CD8-positive, alpha-beta memory T cell (primary cell): ENCODE results near the gene KCNAB2. TPM values are rescaled to one million over a fixed set of nuclear protein-coding genes. Genes with fewer than 3 reads are reported as not detected.

ENCODE experiments used
- CTCF ChIA-PET: fragments of 350-600 bp; sonication (Branson Sonifier 250); formaldehyde crosslinking; loops from one replicate; lab custom pipeline; 2021; ENCODE audit warnings: antibody characterized with exemption; lab: Charles Lee
- POLR2A ChIA-PET: fragments of 350-600 bp; sonication (Branson Sonifier 250); formaldehyde crosslinking; loops from one replicate; lab custom pipeline; 2021; ENCODE audit warnings: antibody characterized with exemption; lab: Charles Lee
- DNase-seq, 5 donors: peaks; one replicate each; pipeline versions ENCODE4 v3.0.0 to v3.0.0-alpha.2; 2020 to 2022; ENCODE audit warnings: mixed read lengths in 1 of 5
- H3K27ac ChIP-seq: one replicate; pipeline ENCODE4 v1.7.0; 2013; ENCODE audit warnings: low read depth, mild to moderate bottlenecking, low read length, moderate library complexity
- H3K27me3 ChIP-seq: 2 replicates; pipeline ENCODE4 v1.7.0; 2013; ENCODE audit warnings: low read length, mild to moderate bottlenecking; ENCODE audit not compliant: insufficient read depth, poor library complexity, severe bottlenecking
- H3K36me3 ChIP-seq: 2 replicates; pipeline ENCODE4 v1.7.0; 2013; ENCODE audit warnings: mild to moderate bottlenecking, low read length, moderate library complexity; ENCODE audit not compliant: insufficient read depth
- H3K4me1 ChIP-seq: 2 replicates; pipeline ENCODE4 v1.7.0; 2013; ENCODE audit warnings: mild to moderate bottlenecking, low read length, moderate library complexity; ENCODE audit not compliant: insufficient read depth
- H3K4me3 ChIP-seq: 2 replicates; pipeline ENCODE4 v1.7.0; 2013; ENCODE audit warnings: mild to moderate bottlenecking, low read length
- H3K9me3 ChIP-seq: 2 replicates; pipeline ENCODE4 v1.7.0; 2013; ENCODE audit warnings: mild to moderate bottlenecking, low read length
- H3K27ac Mint-ChIP-seq, 8 donors: one replicate each; pipeline ENCODE4 v1.8.0; 2020 to 2021; ENCODE audit warnings: mixed read lengths in 8 of 8, mild to moderate bottlenecking in 6 of 8, inconsistent platforms in 3 of 8, moderate library complexity in 3 of 8
- H3K27me3 Mint-ChIP-seq, 2 donors: one replicate each; pipeline ENCODE4 v1.8.0; 2020 to 2021; ENCODE audit warnings: mixed read lengths in 2 of 2, mild to moderate bottlenecking in 1 of 2, moderate library complexity in 1 of 2
- H3K36me3 Mint-ChIP-seq, 3 donors: one replicate each; pipeline ENCODE4 v1.8.0; 2020 to 2021; ENCODE audit warnings: mixed read lengths in 3 of 3, inconsistent platforms in 1 of 3, mild to moderate bottlenecking in 1 of 3
- H3K4me1 Mint-ChIP-seq, 3 donors: one replicate each; pipeline ENCODE4 v1.8.0; 2020 to 2021; ENCODE audit warnings: mixed read lengths in 3 of 3, inconsistent platforms in 1 of 3, mild to moderate bottlenecking in 1 of 3
- H3K4me3 Mint-ChIP-seq, 7 donors: one replicate each; pipeline ENCODE4 v1.8.0; 2020 to 2021; ENCODE audit warnings: mixed read lengths in 7 of 7, mild to moderate bottlenecking in 6 of 7, moderate library complexity in 4 of 7, inconsistent platforms in 2 of 7
- H3K9me3 Mint-ChIP-seq, 5 donors: one replicate each; pipeline ENCODE4 v1.8.0; 2020 to 2022; ENCODE audit warnings: mixed read lengths in 5 of 5, mild to moderate bottlenecking in 3 of 5, moderate library complexity in 2 of 5, inconsistent platforms in 1 of 5
- polyA plus RNA-seq: library from polyadenylated mRNA; unstranded; fragments of 300-500 nt; fragmentation: Illumina TruSeq; gene quantifications from one replicate; pipeline ENCODE4 v1.2.3, GENCODE V29; 2021
- total RNA-seq, 2 experiments: library from RNA; stranded (reverse); gene quantifications; one replicate each; pipeline ENCODE4 v1.2.3, GENCODE V29; 2021

Gene KCNAB2
- total and polyA plus RNA-seq, 3 experiments from 2014 or later, result 52.6 to 171 (median 171) TPM

DNA sequence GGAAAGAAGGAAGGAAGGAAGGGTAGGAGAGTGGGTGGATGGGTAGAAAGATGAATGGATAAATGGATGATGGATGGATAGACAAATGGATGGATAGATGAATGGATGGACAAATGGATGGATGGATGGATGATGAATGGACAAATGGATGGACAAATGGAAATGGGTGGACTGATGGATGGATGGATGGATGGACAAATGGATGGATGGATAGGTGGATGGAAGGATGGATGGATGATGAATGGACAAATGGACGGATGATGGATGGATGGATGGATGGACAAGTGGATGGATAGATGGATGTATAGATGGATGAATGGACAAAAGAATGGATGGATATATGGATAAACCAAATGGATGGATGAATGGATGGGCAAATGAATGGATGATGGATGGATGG lies 103.9 kb downstream of the KCNAB2 start:
- peaks cover 8 to 12% of the 10 kb centered on the region in 2 donors for H3K27me3 Mint-ChIP-seq
- no peaks in the 10 kb centered on the region for H3K36me3 ChIP-seq
- peaks cover 3% of the 10 kb centered on the region for H3K4me1 ChIP-seq
- H3K27ac ChIP-seq, result no peak overlapping the region
- no peaks in the 10 kb centered on the region for H3K27me3 ChIP-seq
- no peak overlapping the region for H3K4me3 Mint-ChIP-seq
- no peaks in the 10 kb centered on the region for H3K9me3 ChIP-seq
- no peaks in the 10 kb centered on the region for H3K36me3 Mint-ChIP-seq
- CTCF ChIA-PET, result no interaction called here
- H3K27ac Mint-ChIP-seq, result no peak overlapping the region
- no peaks in the 10 kb centered on the region for H3K9me3 Mint-ChIP-seq
- no peak overlapping the region for H3K4me3 ChIP-seq
- peaks cover 7 to 29% (median 9%) of the 10 kb centered on the region in 3 donors for H3K4me1 Mint-ChIP-seq
- POLR2A ChIA-PET, result no interaction called here
- DNase-seq, result no peak

DNA sequence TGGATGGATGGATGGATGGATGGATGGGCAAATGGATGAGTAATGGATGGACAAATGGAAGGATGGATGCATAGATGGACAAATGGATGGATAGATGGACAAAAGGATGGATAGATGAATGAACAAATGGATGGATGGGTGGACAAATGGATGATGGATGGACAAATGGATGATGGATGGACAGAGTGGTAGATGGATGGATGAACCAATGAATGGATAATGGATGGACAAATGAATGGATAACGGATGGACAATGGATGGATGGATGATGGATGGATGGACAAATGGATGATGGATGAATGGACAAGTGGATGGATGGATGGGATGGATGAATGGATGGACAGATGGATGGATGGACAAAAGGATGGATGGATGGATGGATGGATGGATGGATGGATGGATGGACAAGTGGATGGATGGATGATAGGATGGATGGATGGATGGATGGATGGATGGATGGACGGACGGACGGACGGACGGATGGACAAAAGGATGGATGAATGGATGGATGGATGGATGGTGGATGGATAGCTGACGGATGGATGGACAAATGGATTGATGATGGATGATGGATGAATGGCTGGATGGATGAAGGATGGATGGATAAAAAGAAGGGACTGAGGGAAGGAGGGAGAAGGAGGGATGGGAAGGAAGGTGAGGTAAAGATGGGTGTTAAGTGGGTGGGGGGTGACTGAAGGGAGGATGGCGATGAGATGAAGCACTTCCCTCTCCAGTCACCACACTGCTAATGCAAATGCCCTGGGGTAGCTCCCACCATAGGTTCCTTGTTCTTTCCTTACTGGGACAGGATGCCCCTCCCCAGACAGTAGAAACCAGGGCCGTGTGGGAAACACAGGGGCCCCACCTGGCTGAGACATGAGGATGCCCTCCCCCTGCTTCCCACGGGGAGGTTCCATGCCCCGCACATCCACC lies 104.6 kb downstream of the KCNAB2 start:
- no peak overlapping the region for H3K27ac Mint-ChIP-seq
- H3K27me3 ChIP-seq, result no peaks in the 10 kb centered on the region

More for the DNA sequence above, 104.6 kb downstream of the KCNAB2 start:
- H3K4me1 Mint-ChIP-seq, result peaks cover 7 to 35% (median 11%) of the 10 kb centered on the region in 3 donors
- ChIA-PET POLR2A (no interaction called here), CTCF (no interaction called here)
- Histone ChIP-seq H3K36me3 (no peaks in the 10 kb centered on the region), H3K4me3 (no peak overlapping the region), H3K4me1 (peaks cover 3% of the 10 kb centered on the region), H3K9me3 (no peaks in the 10 kb centered on the region), H3K27ac (no peak overlapping the region)
- H3K9me3 Mint-ChIP-seq, result no peaks in the 10 kb centered on the region
- no peak overlapping the region for H3K4me3 Mint-ChIP-seq
- peaks cover 8 to 9% of the 10 kb centered on the region in 2 donors for H3K27me3 Mint-ChIP-seq
- no peak for DNase-seq
- H3K36me3 Mint-ChIP-seq, result no peaks in the 10 kb centered on the region

Other genes with a start within 250 kb of the KCNAB2 start
- gene NPHP4, start 53.5 kb upstream of the KCNAB2 start, total RNA-seq, result 10 to 100 TPM; 11.2 to 11.5 TPM
- 1.2 TPM for gene NPHP4, start 53.5 kb upstream of the KCNAB2 start, polyA plus RNA-seq
- under 1 TPM; 0.61 to 0.82 TPM for gene CHD5, start 134.4 kb downstream of the KCNAB2 start, total RNA-seq
- gene CHD5, start 134.4 kb downstream of the KCNAB2 start, polyA plus RNA-seq, result not detected
- 100 to 1,000 TPM; 397 to 449 TPM for gene RPL22, start 153.7 kb downstream of the KCNAB2 start, total RNA-seq
- gene RPL22, start 153.7 kb downstream of the KCNAB2 start, polyA plus RNA-seq, result 213 TPM
- 10 to 100 TPM; 10.8 to 12.8 TPM for gene RNF207, start 160.2 kb downstream of the KCNAB2 start, total RNA-seq
- gene RNF207, start 160.2 kb downstream of the KCNAB2 start, polyA plus RNA-seq, result 0.22 TPM
- gene ICMT, start 190.1 kb downstream of the KCNAB2 start, total RNA-seq, result 10 to 100 TPM; 79.1 to 79.4 TPM
- gene ICMT, start 190.1 kb downstream of the KCNAB2 start, polyA plus RNA-seq, result 24.4 TPM
- gene HES3, start 198.3 kb downstream of the KCNAB2 start, total RNA-seq, result not detected
- not detected for gene HES3, start 198.3 kb downstream of the KCNAB2 start, polyA plus RNA-seq
- gene GPR153, start 215.2 kb downstream of the KCNAB2 start, total RNA-seq, result under 1 TPM; 0.50 to 0.66 TPM
- gene GPR153, start 215.2 kb downstream of the KCNAB2 start, polyA plus RNA-seq, result 0.39 TPM